K562 (cell line): ENCODE data around the gene ACACB. TPM values are rescaled to one million over a fixed set of nuclear protein-coding genes. Genes with fewer than 3 reads are reported as not detected.

ENCODE experiments used
- ATAC-seq: fragments of 200-7000 bp; cut with Tn5 transposase; 3 replicates; pipeline ENCODE4 v1.9.1; 2020; ENCODE audit warnings: moderate library complexity
- BruUV-seq: library from RNA; stranded (reverse); fragments of 400-500 nt; replicated peaks from 2 replicates; lab custom pipeline; 2021; lab: Mats Ljungman, UMichigan
- CTCF ChIA-PET: fragments of 300-600 bp; formaldehyde crosslinking; extraction: SDS; loops from one replicate; lab custom pipeline; 2021; ENCODE audit warnings: low intra/inter-chr PET ratio; lab: Yijun Ruan, JAX
- POLR2A ChIA-PET: fragments of 300-600, 350-650 bp; sonication (Branson Sonifier 250); formaldehyde crosslinking; extraction: SDS; loops from one replicate; lab custom pipeline; 2021; ENCODE audit warnings: antibody characterized with exemption, inconsistent platforms; lab: Yijun Ruan, JAX
- DNase-seq, 4 experiments: peaks; one replicate each; pipeline versions ENCODE4 v3.0.0 to v3.0.0-alpha.2; 2011 to 2018; ENCODE audit warnings: low spot score in 3 of 4, mixed read lengths in 3 of 4; ENCODE audit errors: extremely low read depth in 1 of 4
- FAIRE-seq: peaks from 2 replicates; lab custom pipeline; 2011; peaks lifted over from hg19 to GRCh38; lab: Jason Lieb, UNC
- H2AFZ ChIP-seq: 2 replicates; pipeline ENCODE4 v1.6.0; 2011; ENCODE audit warnings: low read depth, low read length, control low read depth, inconsistent platforms
- H3K27ac ChIP-seq: fragments of 200-600 bp; 3 replicates; pipeline ENCODE4 v1.8.0; 2011; ENCODE audit warnings: low read depth, mild to moderate bottlenecking, control low read depth, inconsistent platforms, low read length, moderate library complexity, mixed read lengths; ENCODE audit errors: extremely low read depth
- H3K27me3 ChIP-seq, 2 experiments: fragments of 300-600 bp in 1 of 2; 2 replicates in 1 of 2; 3 replicates in 1 of 2; pipeline versions ENCODE4 v1.6.0 to v1.8.0; 2011; ENCODE audit warnings: inconsistent platforms in 2 of 2, low read length in 2 of 2, mild to moderate bottlenecking in 1 of 2, mixed read lengths in 1 of 2, moderate library complexity in 1 of 2; ENCODE audit not compliant: control insufficient read depth in 2 of 2, insufficient read depth in 2 of 2
- H3K36me3 ChIP-seq: fragments of 300-600 bp; 3 replicates; pipeline ENCODE4 v1.8.0; 2011; ENCODE audit warnings: mild to moderate bottlenecking, low read length, inconsistent platforms; ENCODE audit not compliant: control insufficient read depth, insufficient read depth
- H3K4me1 ChIP-seq, 2 experiments: fragments of 200-600 bp in 1 of 2; replicated peaks in 1 of 2; 2 replicates in 1 of 2; 3 replicates in 1 of 2; pipeline versions ENCODE4 v1.5.1 to v1.8.0; 2011; ENCODE audit warnings: inconsistent platforms in 2 of 2, low read length in 2 of 2, mild to moderate bottlenecking in 1 of 2, mixed read lengths in 1 of 2, moderate library complexity in 1 of 2; ENCODE audit not compliant: control insufficient read depth in 2 of 2, insufficient read depth in 2 of 2
- H3K4me2 ChIP-seq: 2 replicates; pipeline ENCODE4 v1.6.1; 2011; ENCODE audit warnings: low read length, control low read depth, inconsistent platforms, mixed read lengths; ENCODE audit not compliant: insufficient read depth
- H3K4me3 ChIP-seq: fragments of 200-600 bp; sonication (generic), shearing (Covaris generic); 2 replicates; pipeline ENCODE4 v1.5.1; 2016; ENCODE audit warnings: control low read depth, inconsistent platforms
- H3K79me2 ChIP-seq: fragments of 200-600 bp; 3 replicates; pipeline ENCODE4 v1.8.0; 2011; ENCODE audit warnings: low read length, inconsistent platforms; ENCODE audit not compliant: control insufficient read depth, insufficient read depth
- H3K9ac ChIP-seq, 2 experiments: 2 replicates each; pipeline versions ENCODE4 v1.6.0 to v1.6.1; 2011; ENCODE audit warnings: low read depth in 2 of 2, low read length in 2 of 2, control low read depth in 1 of 2, inconsistent platforms in 1 of 2, mild to moderate bottlenecking in 1 of 2, mixed read lengths in 1 of 2; ENCODE audit not compliant: insufficient read depth in 1 of 2
- H3K9me1 ChIP-seq: one replicate; pipeline ENCODE4 v1.6.0; 2011; ENCODE audit warnings: inconsistent platforms, mild to moderate bottlenecking, low read length, moderate library complexity; ENCODE audit not compliant: control insufficient read depth, insufficient read depth
- H3K9me3 ChIP-seq: replicated peaks from 2 replicates; pipeline ENCODE4 v1.5.1; 2011; ENCODE audit warnings: low read depth, low read length, inconsistent platforms; ENCODE audit not compliant: control insufficient read depth, insufficient read depth
- H4K20me1 ChIP-seq: replicated peaks from 2 replicates; pipeline ENCODE4 v1.6.1; 2011; ENCODE audit warnings: low read length, inconsistent platforms, mixed read lengths; ENCODE audit not compliant: control insufficient read depth, insufficient read depth
- CREB1 ChIP-seq, 2 experiments: sonication (generic) in 1 of 2; formaldehyde crosslinking in 1 of 2; IDR thresholded peaks; 2 replicates each; pipeline versions ENCODE4 v1.6.1 to v1.8.0; 2012 to 2022; ENCODE audit warnings: inconsistent platforms in 1 of 2, mild to moderate bottlenecking in 1 of 2, missing genetic modification reagents in 1 of 2, moderate library complexity in 1 of 2
- ERF ChIP-seq: fragments of 450-650 bp; formaldehyde crosslinking; IDR thresholded peaks from 2 replicates; pipeline ENCODE4 v1.4.0; 2020; ENCODE audit warnings: mild to moderate bottlenecking, mixed read lengths
- KAT8 ChIP-seq: fragments of 450-650 bp; IDR thresholded peaks from 2 replicates; pipeline ENCODE4 v1.6.1; 2016; ENCODE audit warnings: low read depth, mild to moderate bottlenecking
- KDM5B ChIP-seq: fragments of 200-600 bp; sonication (generic); IDR thresholded peaks from 2 replicates; pipeline ENCODE4 v1.6.1; 2012; ENCODE audit warnings: low read depth, mild to moderate bottlenecking, moderate library complexity, low read length, control low read depth, inconsistent platforms; ENCODE audit not compliant: insufficient replicate concordance
- MCM5 ChIP-seq: fragments of 450-650 bp; IDR thresholded peaks from 2 replicates; pipeline ENCODE4 v1.6.1; 2016; ENCODE audit warnings: low read depth
- NCOA4 ChIP-seq: fragments of 450-650 bp; IDR thresholded peaks from 2 replicates; pipeline ENCODE4 v1.6.1; 2018; ENCODE audit warnings: mild to moderate bottlenecking; ENCODE audit not compliant: partially characterized antibody
- SPI1 ChIP-seq: IDR thresholded peaks from 2 replicates; pipeline ENCODE4 v1.6.1; 2011; ENCODE audit warnings: low read depth, low read length, control low read depth, borderline replicate concordance
- WGBS: fragments of 100-300 bp; shearing (Covaris generic); methylation state at CpG from one replicate; pipeline ENCODE4 v1.1.6; 2016; ENCODE audit warnings: low coverage, mixed read lengths; ENCODE audit not compliant: insufficient coverage; ENCODE audit errors: missing lambda C conversion rate; 5-methylcytosine and 5-hydroxymethylcytosine counted together
- in situ Hi-C: fragments of 300-500 bp; cut with MboI; formaldehyde crosslinking; loops from 4 replicates; pipeline ENCODE4 v1.15.0; 2018; ENCODE audit warnings: inconsistent platforms, mixed read lengths
- intact Hi-C: fragments of 100-400 bp; cut with micrococcal nuclease; formaldehyde crosslinking; loops from 2 replicates; pipeline ENCODE4 v1.14.2; 2022
- polyA plus RNA-seq, 8 experiments: library from polyadenylated mRNA; depleted of rRNA in 4 of 8; stranded (reverse) in 5 of 8; unstranded in 3 of 8; fragments of >200 nt; fragmentation: Nextera tagmentation in 2 of 8; fragmentation: Illumina TruSeq in 1 of 8; extraction: Ambion mirVana in 2 of 8; extraction: Trizol in 1 of 8; gene quantifications; 2 replicates each; pipeline versions ENCODE4 v1.2.1 to v1.2.3, GENCODE V29; 2011 to 2014; ENCODE audit warnings: inconsistent platforms in 1 of 8, missing spikeins in 1 of 8
- total RNA-seq, 7 experiments: library from RNA; depleted of rRNA in 6 of 7; stranded (reverse); fragments of >200 nt in 6 of 7; fragmentation: Illumina TruSeq in 2 of 7; extraction: Trizol in 2 of 7; gene quantifications; 2 replicates each; pipeline versions ENCODE4 v1.2.1 to v1.2.3, GENCODE V29; 2011 to 2021; ENCODE audit warnings: low replicate concordance in 1 of 7
- TF ChIP-seq, protein P1 (sequence below): fragments of 250-450 bp; sonication (Bioruptor Pico); IDR thresholded peaks from 2 replicates; pipeline ENCODE4 v1.9.0; 2021; ENCODE audit warnings: mild to moderate bottlenecking, inconsistent platforms

The ACACB gene
- total and polyA plus RNA-seq, 9 of the 15 experiments (the other 6 are each of a cell fraction or from before 2014, with no cell fraction given), result 0.10 to 2.5 (median 0.83) TPM

DNA sequence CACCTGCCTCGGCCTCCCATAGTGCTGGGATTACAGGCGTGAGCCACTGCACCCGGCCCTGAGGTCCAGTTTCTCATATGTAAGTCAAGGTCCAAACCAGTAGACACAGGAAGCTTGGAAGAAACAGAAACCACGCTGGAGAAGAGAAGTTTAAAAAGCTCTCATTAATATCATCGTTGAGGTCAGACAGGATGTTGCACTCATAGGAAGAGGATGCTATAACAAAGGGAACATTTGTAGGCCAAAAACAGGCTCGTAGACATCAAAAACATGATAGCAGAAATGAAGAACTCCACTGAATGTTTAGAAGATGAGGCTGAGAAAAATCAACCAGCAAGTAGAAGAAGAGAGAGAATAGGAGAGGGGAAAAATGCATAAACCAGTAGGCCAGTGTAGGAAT lies 46.8 kb downstream of the ACACB start:
- Histone ChIP-seq H3K27ac (no peak overlapping the region), H3K4me3 (no peak overlapping the region), H3K27me3 (peaks cover 16 to 57% of the 10 kb centered on the region in 2 experiments; a peak in 4 of 5 replicates), H4K20me1 (0 out of 2 replicates have a peak, but pooled peaks cover 3% of the 10 kb centered on the region), H3K4me2 (no peak overlapping the region), H2AFZ (no peak overlapping the region), H3K9me3 (no peaks in the 10 kb centered on the region), H3K79me2 (no peaks in the 10 kb centered on the region), H3K36me3 (no peaks in the 10 kb centered on the region), H3K4me1 (no peaks in the 10 kb centered on the region; a peak in 1 of 5 replicates), H3K9ac (no peak overlapping the region), H3K9me1 (no peaks in the 10 kb centered on the region)
- TF ChIP-seq ERF (no peak), SPI1 (no peak), MCM5 (no peak), KAT8 (no peak), NCOA4 (no peak), CREB1 (IDR thresholded peaks at IDR 0.05) (no peak), CREB1 (CRISPR knock-in tag; IDR thresholded peaks at IDR 0.05) (no peak), KDM5B (no peak)
- TF ChIP-seq, protein P1, sequence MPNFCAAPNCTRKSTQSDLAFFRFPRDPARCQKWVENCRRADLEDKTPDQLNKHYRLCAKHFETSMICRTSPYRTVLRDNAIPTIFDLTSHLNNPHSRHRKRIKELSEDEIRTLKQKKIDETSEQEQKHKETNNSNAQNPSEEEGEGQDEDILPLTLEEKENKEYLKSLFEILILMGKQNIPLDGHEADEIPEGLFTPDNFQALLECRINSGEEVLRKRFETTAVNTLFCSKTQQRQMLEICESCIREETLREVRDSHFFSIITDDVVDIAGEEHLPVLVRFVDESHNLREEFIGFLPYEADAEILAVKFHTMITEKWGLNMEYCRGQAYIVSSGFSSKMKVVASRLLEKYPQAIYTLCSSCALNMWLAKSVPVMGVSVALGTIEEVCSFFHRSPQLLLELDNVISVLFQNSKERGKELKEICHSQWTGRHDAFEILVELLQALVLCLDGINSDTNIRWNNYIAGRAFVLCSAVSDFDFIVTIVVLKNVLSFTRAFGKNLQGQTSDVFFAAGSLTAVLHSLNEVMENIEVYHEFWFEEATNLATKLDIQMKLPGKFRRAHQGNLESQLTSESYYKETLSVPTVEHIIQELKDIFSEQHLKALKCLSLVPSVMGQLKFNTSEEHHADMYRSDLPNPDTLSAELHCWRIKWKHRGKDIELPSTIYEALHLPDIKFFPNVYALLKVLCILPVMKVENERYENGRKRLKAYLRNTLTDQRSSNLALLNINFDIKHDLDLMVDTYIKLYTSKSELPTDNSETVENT (CRISPR knock-in tag), result no peak
- intact Hi-C loops, result no loop called here
- 9% methylated on average over 6 of the region's 6 CpGs for WGBS
- no peak for FAIRE-seq
- no TSS peak for BruUV-seq
- ATAC-seq, result no peak
- DNase-seq, result no peak
- ChIA-PET POLR2A (interaction anchor here (0.6 to 1.0 kb wide), 2 partner anchors 32 to 68 kb away, joined by 3 read pairs; no protein-coding TSS in a partner anchor), CTCF (no interaction called here)
- in situ Hi-C loops, result no loop called here
